Panc1 (cell line): ENCODE results near the gene FAM98C.

Experiments
- POLR2AphosphoS5 ChIP-seq: IDR thresholded peaks from 2 replicates; pipeline ENCODE4 v1.6.1; 2012; ENCODE audit warnings: mild to moderate bottlenecking, low read depth, low read length, moderate library complexity
- TCF7L2 ChIP-seq: IDR thresholded peaks from 2 replicates; pipeline ENCODE4 v1.6.1; 2011; ENCODE audit warnings: mild to moderate bottlenecking, low read depth, low read length, inconsistent platforms
- TF ChIP-seq, protein P1 (sequence below): fragments of 450-650 bp; IDR thresholded peaks from 2 replicates; pipeline ENCODE4 v1.5.1; 2017; ENCODE audit warnings: mild to moderate bottlenecking

DNA sequence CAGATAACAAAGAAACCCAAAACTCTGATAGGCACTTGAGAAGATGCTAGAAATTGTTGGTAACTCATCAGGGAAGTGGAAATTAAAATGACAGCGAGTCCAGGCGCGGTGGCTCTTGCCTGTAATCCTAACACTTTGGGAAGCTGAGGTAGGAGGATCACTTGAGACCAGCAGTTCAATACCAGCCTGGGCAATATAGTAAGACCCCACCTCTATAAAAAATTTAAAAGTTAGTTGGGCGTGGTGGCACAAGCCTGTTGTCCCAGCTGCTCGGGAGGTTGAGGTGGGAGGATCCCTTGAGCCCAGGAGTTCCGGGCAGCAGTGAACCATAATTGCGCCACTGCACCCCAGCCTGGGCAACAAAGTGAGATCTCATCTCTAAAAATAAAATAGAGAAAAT lies 28.0 kb downstream of the FAM98C start:
- TF ChIP-seq, protein P1, sequence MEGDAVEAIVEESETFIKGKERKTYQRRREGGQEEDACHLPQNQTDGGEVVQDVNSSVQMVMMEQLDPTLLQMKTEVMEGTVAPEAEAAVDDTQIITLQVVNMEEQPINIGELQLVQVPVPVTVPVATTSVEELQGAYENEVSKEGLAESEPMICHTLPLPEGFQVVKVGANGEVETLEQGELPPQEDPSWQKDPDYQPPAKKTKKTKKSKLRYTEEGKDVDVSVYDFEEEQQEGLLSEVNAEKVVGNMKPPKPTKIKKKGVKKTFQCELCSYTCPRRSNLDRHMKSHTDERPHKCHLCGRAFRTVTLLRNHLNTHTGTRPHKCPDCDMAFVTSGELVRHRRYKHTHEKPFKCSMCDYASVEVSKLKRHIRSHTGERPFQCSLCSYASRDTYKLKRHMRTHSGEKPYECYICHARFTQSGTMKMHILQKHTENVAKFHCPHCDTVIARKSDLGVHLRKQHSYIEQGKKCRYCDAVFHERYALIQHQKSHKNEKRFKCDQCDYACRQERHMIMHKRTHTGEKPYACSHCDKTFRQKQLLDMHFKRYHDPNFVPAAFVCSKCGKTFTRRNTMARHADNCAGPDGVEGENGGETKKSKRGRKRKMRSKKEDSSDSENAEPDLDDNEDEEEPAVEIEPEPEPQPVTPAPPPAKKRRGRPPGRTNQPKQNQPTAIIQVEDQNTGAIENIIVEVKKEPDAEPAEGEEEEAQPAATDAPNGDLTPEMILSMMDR, result no peak
- no peak for TF ChIP-seq POLR2AphosphoS5
- TF ChIP-seq TCF7L2, result no peak
